Measurements from ENCODE around the gene CD79A.

The CD79A gene

GRCh38 chr19:41896581-41896942, 19.5 kb downstream of the CD79A start:
- no peak for TF ChIP-seq CTCF (IDR thresholded peaks at IDR 0.05; ENCODE audit: extremely low read depth, missing control alignments)
- DNase-seq (ENCODE audit: low spot score), result no peak

- TF ChIP-seq CTCF (IDR thresholded peaks at IDR 0.05; ENCODE audit: extremely low read depth, missing control alignments), result no peak
- DNase-seq (ENCODE audit: low spot score), result no peak
Measured at GRCh38 chr19:41897181-41897580, 20.1 kb downstream of the CD79A start.

GRCh38 chr19:41897820-41898219, 20.7 kb downstream of the CD79A start:
- no peak for TF ChIP-seq CTCF (IDR thresholded peaks at IDR 0.05; ENCODE audit: extremely low read depth, missing control alignments)
- DNase-seq (ENCODE audit: low spot score), result no peak

- TF ChIP-seq CTCF (IDR thresholded peaks at IDR 0.05; ENCODE audit: extremely low read depth, missing control alignments), result no peak
- DNase-seq (ENCODE audit: low spot score), result no peak
Measured at GRCh38 chr19:41898235-41898634, 21.2 kb downstream of the CD79A start.

- TF ChIP-seq CTCF (IDR thresholded peaks at IDR 0.05; ENCODE audit: extremely low read depth, missing control alignments), result no peak
- DNase-seq (ENCODE audit: low spot score), result no peak
Measured at GRCh38 chr19:41901707-41902360, 24.8 kb downstream of the CD79A start.

GRCh38 chr19:41902594-41902993, 25.5 kb downstream of the CD79A start:
- TF ChIP-seq CTCF (IDR thresholded peaks at IDR 0.05; ENCODE audit: extremely low read depth, missing control alignments), result no peak

GRCh38 chr19:41903193-41903953, 26.3 kb downstream of the CD79A start:
- no peak for TF ChIP-seq CTCF (IDR thresholded peaks at IDR 0.05; ENCODE audit: extremely low read depth, missing control alignments)
- no peak for DNase-seq (ENCODE audit: low spot score)

More at GRCh38 chr19:41902594-41902993, 25.5 kb downstream of the CD79A start:
- no peak for DNase-seq (ENCODE audit: low spot score)
